ENCODE data around the gene TEX53.

GRCh38 chr9:114668146-114668545, 10.5 kb upstream of the TEX53 start:
- TF ChIP-seq RELA (IDR thresholded peaks at IDR 0.05; ENCODE audit: borderline replicate concordance, partially characterized antibody) (no peak), CTCF (IDR thresholded peaks at IDR 0.05 in 2 of 3, conservative IDR thresholded peaks at IDR 0.05 in 1 of 3; ENCODE audit: control insufficient read depth in 2 of 3, extremely low read depth in 1 of 3, insufficient read depth in 1 of 3, low read depth in 3 of 3, low read length in 3 of 3) (no peak), GABPA (IDR thresholded peaks at IDR 0.05; ENCODE audit: low read depth) (no peak), BACH1 (IDR thresholded peaks at IDR 0.05; ENCODE audit: borderline replicate concordance) (no peak), POLR2AphosphoS5 (IDR thresholded peaks at IDR 0.05; ENCODE audit: low read length) (no peak), POLR2A (IDR thresholded peaks at IDR 0.05; ENCODE audit: low read depth, low read length) (no peak), FOXM1 (IDR thresholded peaks at IDR 0.05; ENCODE audit: low read depth, low read length) (no peak), BHLHE40 (IDR thresholded peaks at IDR 0.05; ENCODE audit: borderline replicate concordance in 1 of 2, low read depth in 2 of 2, low read length in 1 of 2) (no peak), CREB1 (IDR thresholded peaks at IDR 0.05; ENCODE audit: low read depth) (no peak), MAX (IDR thresholded peaks at IDR 0.05; ENCODE audit: low read depth, low read length) (no peak), USF1 (IDR thresholded peaks at IDR 0.05; ENCODE audit: borderline replicate concordance, extremely low read length, insufficient read depth, low read depth, low read length) (no peak), SREBF1 (IDR thresholded peaks at IDR 0.05; ENCODE audit: low read length) (no peak), NFYB (IDR thresholded peaks at IDR 0.05; ENCODE audit: insufficient read depth, low read depth, low read length) (no peak), EZH2 (IDR thresholded peaks at IDR 0.05; ENCODE audit: borderline replicate concordance, control insufficient read depth, low read depth, low read length) (no peak)

Data from GM12878 (cell line).